Aorta (tissue), 5 donors: ENCODE measurements around the gene TBXT. TPM values are rescaled to one million over a fixed set of nuclear protein-coding genes. Genes with fewer than 3 reads are reported as not detected.
"Not testable (repeated sequence)": the region's sequence is repeated elsewhere in the genome, so short reads cannot be mapped to it uniquely, and the experiment has no call there.

Experiments used
- ATAC-seq: fragments of 200-7000 bp; cut with Tn5 transposase; one replicate; pipeline ENCODE4 v1.9.1; 2022; ENCODE audit warnings: moderate library complexity; ENCODE audit not compliant: low FRiP score
- DNase-seq, 2 donors: peaks; one replicate each; pipeline ENCODE4 v3.0.0-alpha.2; 2020
- H3K27ac ChIP-seq, 2 donors: one replicate each; pipeline ENCODE4 v1.5.1; 2013; ENCODE audit warnings: low read length in 2 of 2, mild to moderate bottlenecking in 2 of 2, moderate library complexity in 2 of 2, control low read depth in 1 of 2, inconsistent platforms in 1 of 2, low read depth in 1 of 2
- H3K27me3 ChIP-seq, 2 donors: one replicate each; pipeline ENCODE4 v1.6.1; 2013; ENCODE audit warnings: control low read depth in 1 of 2, low read length in 1 of 2, mild to moderate bottlenecking in 1 of 2, moderate library complexity in 1 of 2; ENCODE audit not compliant: insufficient read depth in 2 of 2, control insufficient read depth in 1 of 2
- H3K36me3 ChIP-seq, 2 donors: one replicate each; pipeline ENCODE4 v1.6.1; 2013; ENCODE audit warnings: control low read depth in 1 of 2, low read length in 1 of 2, mild to moderate bottlenecking in 1 of 2; ENCODE audit not compliant: insufficient read depth in 2 of 2, control insufficient read depth in 1 of 2
- H3K4me1 ChIP-seq, 2 donors: one replicate each; pipeline ENCODE4 v1.6.1; 2013; ENCODE audit warnings: low read length in 2 of 2, control low read depth in 1 of 2, mild to moderate bottlenecking in 1 of 2, moderate library complexity in 1 of 2; ENCODE audit not compliant: insufficient read depth in 2 of 2, control insufficient read depth in 1 of 2
- H3K4me3 ChIP-seq, 2 donors: one replicate each; pipeline ENCODE4 v1.5.1; 2013; ENCODE audit warnings: low read length in 2 of 2, control low read depth in 1 of 2, mild to moderate bottlenecking in 1 of 2
- H3K9me3 ChIP-seq: one replicate; pipeline ENCODE4 v1.6.1; 2013; ENCODE audit warnings: mild to moderate bottlenecking, low read length; ENCODE audit not compliant: control insufficient read depth
- WGBS, 2 donors: extraction: QIAGEN DNeasy Blood & Tissue Kit; methylation state at CpG; one replicate each; pipeline ENCODE4 v1.1.7; 2013; 5-methylcytosine and 5-hydroxymethylcytosine counted together
- intact Hi-C, 2 donors: fragments of 100-400 bp; cut with DNase I; formaldehyde crosslinking; loops; one replicate each; pipeline versions ENCODE4 v1.14.2 to v1.15.0; 2022
- polyA plus RNA-seq, 2 donors: library from polyadenylated mRNA; stranded (reverse); fragments of 200-250 nt; gene quantifications; one replicate each; pipeline ENCODE4 v1.2.3, GENCODE V29; 2013
- total RNA-seq, 2 donors: library from RNA; stranded (reverse); fragmentation: NEBNext Ultra II Directional; extraction: Animal tissue kit (Norgen Biotek cat#: 25700); gene quantifications; one replicate each; pipeline ENCODE4 v1.2.1, GENCODE V29; 2021
- donor health status: healthy with polysubstance abuse.
- donor health status: Bipolar disorder and iron deficiency.
- donor health status: DM: no; HTN: no; CAD: no.
- donor health status: DM: no; HTN: no; CAD: no.
- donor health status: DM: yes; HTN: yes; CAD: no.

Gene TBXT
- total and polyA plus RNA-seq, 4 donors, result not detected

DNA sequence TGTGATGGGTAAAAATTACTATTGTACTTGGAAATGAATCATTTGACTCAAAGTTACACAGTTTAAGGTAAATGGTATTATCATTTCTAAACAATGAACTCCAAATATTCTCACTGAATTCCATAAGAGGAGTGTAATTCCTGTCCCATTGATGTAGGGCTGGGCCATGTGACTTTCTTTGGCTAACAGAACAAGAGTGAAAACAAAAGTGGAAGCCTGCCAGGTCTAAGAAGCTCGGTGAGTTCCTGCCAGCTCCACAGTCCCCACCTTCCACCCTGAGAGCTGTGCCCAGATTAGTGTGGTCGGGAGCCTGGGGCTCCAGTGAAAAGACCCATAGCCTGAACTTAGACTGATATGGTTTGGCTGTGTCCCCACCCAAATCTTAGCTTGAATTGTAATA, 24.6 kb downstream of the TBXT start:
- 3 to 10% methylated on average over 2 of the region's 2 CpGs for WGBS, 2 donors
- Histone ChIP-seq H3K9me3 (no peaks in the 10 kb centered on the region), H3K4me1 (no peaks in the 10 kb centered on the region), H3K27ac (no peak overlapping the region), H3K36me3 (no peaks in the 10 kb centered on the region), H3K27me3 (no peaks in the 10 kb centered on the region), H3K4me3 (no peak overlapping the region)
- intact Hi-C loops, result no loop called here
- DNase-seq (no peak), ATAC-seq (no peak)

DNA sequence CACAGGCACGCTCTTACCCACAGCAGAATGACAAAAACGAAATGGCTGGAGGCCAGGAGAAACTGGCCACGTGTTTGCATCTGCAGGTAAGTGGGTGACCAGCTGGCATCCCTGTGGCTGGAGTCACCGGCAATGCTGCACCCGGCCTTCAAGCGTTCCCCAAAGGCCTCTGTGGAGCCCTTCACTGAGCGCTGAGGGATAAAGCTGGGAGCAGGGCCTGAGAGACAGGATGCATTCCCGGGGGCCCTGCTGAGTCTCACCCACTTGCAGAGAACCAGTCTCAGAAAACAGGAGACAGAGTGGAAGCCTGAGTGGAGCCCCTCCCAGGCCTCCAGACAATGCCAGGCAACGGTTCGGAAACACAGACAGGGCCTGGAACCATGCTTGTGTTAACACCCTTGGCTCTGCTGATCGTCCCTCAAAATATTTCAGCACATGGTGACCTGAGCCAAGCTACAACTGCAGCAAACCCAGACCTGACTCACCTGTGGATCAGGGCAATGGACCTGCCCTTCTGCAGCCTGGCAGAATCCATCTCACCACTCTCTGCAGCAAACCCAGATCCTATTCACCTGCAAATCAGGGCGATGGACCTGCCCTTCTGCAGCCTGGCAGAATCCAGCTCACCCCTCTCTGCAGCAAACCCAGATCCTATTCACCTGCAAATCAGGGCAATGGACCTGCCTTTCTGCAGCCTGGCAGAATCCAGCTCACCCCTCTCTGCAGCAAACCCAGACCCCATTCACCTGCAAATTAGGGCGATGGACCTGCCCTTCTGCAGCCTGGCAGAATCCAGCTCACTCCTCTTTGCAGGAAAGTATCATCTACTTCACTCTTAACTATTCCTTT, 39.8 kb downstream of the TBXT start:
- WGBS, 2 donors, result 64 to 67% methylated on average over 13 of the region's 13 CpGs
- Histone ChIP-seq H3K27me3 (no peaks in the 10 kb centered on the region), H3K4me3 (no peak overlapping the region), H3K27ac (no peak overlapping the region), H3K9me3 (peaks cover 1% of the 10 kb centered on the region), H3K36me3 (no peaks in the 10 kb centered on the region), H3K4me1 (no peaks in the 10 kb centered on the region)
- DNase-seq, result no peak
- intact Hi-C loops, result no loop called here
- ATAC-seq, result no peak

DNA sequence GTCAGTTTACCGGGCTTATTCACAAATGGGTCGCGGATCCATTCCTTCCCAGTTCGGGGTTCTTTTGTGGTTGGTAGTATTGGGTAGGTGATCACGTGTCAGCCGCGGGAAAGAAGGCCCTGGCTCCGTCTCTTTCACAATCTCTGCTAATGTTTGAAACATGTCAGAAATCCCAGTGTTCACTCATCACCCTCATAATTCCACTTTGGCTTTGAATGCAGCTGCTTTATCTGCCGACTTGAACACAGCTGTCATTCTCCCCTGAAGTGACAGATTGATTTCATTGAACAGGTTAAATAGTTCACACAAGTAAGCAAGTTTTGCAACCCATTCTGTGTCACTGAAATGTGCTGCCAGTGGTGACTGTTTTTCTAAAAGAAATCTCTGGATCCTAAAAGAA, 44.5 kb downstream of the TBXT start:
- WGBS, 2 donors, result 68 to 74% methylated on average over 9 of the region's 9 CpGs
- DNase-seq, H3K27me3 ChIP-seq, H3K4me1 ChIP-seq, H3K27ac ChIP-seq, H3K9me3 ChIP-seq, H3K4me3 ChIP-seq, ATAC-seq, intact Hi-C loops, H3K36me3 ChIP-seq: not testable (repeated sequence)

DNA sequence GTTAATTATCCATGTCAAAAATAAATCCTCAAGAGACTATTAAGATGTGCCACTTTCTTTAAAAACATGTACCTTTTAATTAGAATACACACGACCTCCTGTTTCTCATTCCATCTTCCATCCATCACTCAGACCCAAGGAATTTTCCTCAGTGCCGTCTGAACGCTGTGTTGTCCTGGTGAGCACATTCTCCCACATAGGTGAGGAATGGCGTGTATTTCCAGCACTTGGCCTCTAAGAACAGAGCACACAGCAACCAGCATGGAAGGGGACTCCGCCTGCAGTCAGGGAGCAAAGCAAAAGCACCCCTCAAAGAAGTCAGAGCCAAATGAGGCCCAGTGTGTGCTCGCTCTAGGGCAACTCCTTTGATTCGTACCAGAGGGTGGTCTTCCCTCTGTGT, 45.9 kb downstream of the TBXT start:
- 71 to 78% methylated on average over 7 of the region's 7 CpGs for WGBS, 2 donors
- DNase-seq, result no peak
- intact Hi-C loops, result no loop called here
- no peaks in the 10 kb centered on the region for H3K36me3 ChIP-seq
- H3K9me3 ChIP-seq, result peaks cover 2% of the 10 kb centered on the region
- H3K4me3 ChIP-seq, result no peak overlapping the region
- no peak overlapping the region for H3K27ac ChIP-seq
- ATAC-seq, result no peak
- no peaks in the 10 kb centered on the region for H3K27me3 ChIP-seq
- H3K4me1 ChIP-seq, result no peaks in the 10 kb centered on the region

DNA sequence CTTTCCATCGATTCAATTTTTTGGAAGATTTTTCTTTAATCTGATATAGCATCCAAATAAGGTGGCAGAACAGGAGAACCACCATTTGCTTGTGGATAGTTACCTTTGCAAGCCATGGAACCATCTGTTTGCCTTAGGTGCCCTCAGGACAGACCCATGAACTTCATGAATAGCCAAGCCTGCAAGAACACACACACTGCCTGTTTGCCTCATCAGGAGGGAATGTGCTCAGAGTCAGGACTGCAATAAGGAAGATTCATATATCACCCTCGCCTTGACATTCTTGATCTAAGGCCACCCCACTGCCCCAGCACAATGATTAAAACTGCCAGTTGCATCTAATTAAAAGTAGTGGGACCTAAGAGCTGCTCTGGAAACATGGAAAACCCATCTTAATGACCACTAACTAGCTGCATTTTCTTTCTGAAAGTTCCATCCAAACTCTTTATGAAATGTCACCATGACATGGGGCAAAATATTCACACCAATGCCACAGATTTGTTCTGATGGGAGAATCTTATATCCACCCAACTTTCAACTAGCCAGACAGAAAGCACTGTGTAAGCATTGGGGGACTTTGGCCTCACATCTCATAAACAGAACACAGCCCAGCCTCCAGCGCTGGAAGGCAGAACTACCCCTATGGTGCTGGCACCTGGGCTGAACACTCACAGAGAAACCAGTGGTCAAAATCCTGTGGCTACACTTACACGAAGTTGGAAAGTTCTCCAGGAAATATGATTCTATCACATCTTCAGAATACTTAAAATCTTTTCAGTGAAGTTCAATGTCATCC, 48.3 kb downstream of the TBXT start:
- no peaks in the 10 kb centered on the region for H3K36me3 ChIP-seq
- ATAC-seq (no peak), DNase-seq (no peak)
- WGBS, 2 donors, result 74 to 82% methylated on average over 4 of the region's 4 CpGs
- H3K9me3 ChIP-seq, result peaks cover 2% of the 10 kb centered on the region
- H3K27me3 ChIP-seq, result no peaks in the 10 kb centered on the region
- intact Hi-C loops, result no loop called here
- no peak overlapping the region for H3K27ac ChIP-seq
- H3K4me3 ChIP-seq, result no peak overlapping the region
- H3K4me1 ChIP-seq, result no peaks in the 10 kb centered on the region

DNA sequence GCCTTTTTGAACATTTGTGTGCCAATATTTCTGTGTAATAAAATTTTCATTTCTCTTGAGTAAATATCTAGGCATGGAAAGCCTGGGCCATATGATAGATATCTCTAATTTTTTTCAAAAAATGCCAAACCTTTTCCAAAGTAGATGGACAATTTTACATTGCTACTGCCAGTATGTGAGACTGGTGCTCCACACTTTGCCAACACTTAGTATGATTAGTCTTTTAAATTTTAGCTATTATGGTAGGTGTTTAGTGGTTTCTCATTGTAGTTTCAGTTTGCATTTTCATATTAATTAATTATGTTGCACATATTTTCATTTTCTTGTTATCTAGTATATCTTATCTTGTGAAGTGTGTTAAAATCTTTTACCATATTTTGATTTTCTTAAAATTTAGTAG, 52.0 kb downstream of the TBXT start:
- no peaks in the 10 kb centered on the region for H3K4me1 ChIP-seq
- no peaks in the 10 kb centered on the region for H3K9me3 ChIP-seq
- H3K36me3 ChIP-seq, result no peaks in the 10 kb centered on the region
- DNase-seq (no peak), ATAC-seq (no peak)
- H3K27ac ChIP-seq, result no peak overlapping the region
- no peak overlapping the region for H3K4me3 ChIP-seq
- intact Hi-C loops, result no loop called here
- H3K27me3 ChIP-seq, result no peaks in the 10 kb centered on the region

DNA sequence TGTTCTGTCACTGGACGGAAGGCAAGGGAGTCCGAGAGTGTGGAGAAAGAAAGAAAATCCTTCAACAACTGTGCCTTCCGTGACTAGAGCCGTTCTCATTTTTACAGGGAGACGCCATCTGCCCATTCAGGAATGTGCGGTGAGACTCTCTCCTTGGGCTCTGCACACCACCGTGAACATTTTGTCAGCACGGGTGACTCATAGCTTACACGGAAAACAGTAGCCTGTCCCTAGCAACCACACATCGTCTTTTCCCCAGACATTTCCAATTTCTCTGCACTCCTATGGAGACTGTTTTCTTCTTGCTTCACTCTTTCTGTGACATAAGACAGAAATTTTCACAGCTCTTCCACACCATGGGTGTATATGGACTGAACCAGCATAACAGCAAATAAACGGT, 55.1 kb downstream of the TBXT start:
- Histone ChIP-seq H3K4me1 (no peaks in the 10 kb centered on the region), H3K27me3 (no peaks in the 10 kb centered on the region), H3K27ac (no peak overlapping the region), H3K4me3 (no peak overlapping the region), H3K36me3 (no peaks in the 10 kb centered on the region), H3K9me3 (no peaks in the 10 kb centered on the region)
- WGBS, 2 donors, result 27 to 28% methylated on average over 11 of the region's 11 CpGs
- ATAC-seq (peak; percentile 48), DNase-seq (no peak)
- intact Hi-C loops, result no loop called here

DNA sequence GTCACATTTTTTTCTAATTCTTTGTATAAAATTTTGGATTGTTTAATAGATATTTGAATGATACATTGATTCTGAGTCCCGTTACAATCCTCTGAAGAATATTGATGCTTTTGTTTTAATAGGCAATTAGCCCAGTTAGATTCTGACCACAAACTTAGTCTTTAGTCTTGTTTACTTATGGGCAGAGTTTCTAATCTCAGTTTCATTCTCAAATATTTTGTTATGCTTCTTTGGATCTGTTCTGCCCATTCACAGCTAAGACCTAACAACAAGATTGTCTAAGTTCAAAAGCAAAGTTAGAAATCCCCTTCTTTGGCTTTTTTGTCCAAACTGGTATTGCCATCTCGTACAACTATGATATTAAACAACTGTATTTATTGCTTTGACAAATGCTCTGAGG, 58.0 kb downstream of the TBXT start:
- DNase-seq (no peak), ATAC-seq (no peak)
- Histone ChIP-seq H3K4me3 (no peak overlapping the region), H3K27me3 (no peaks in the 10 kb centered on the region), H3K27ac (no peak overlapping the region), H3K9me3 (no peaks in the 10 kb centered on the region), H3K4me1 (no peaks in the 10 kb centered on the region), H3K36me3 (no peaks in the 10 kb centered on the region)
- intact Hi-C loops, result no loop called here
- WGBS, 2 donors, result 64 to 67% methylated on average over 2 of the region's 2 CpGs
